Measurements from ENCODE around the gene TEC. TPM values are rescaled to one million over a fixed set of nuclear protein-coding genes. Genes with fewer than 3 reads are reported as not detected.

TEC gene
- total and polyA plus RNA-seq, 2 of the 8 experiments (the other 6 are each of a cell fraction or from before 2014, with no cell fraction given), result 0.73 to 1.8 TPM

GRCh38 chr4:48269861-48270522 lies 354 bp upstream of the TEC start:
- Histone ChIP-seq H3K23ac (ENCODE audit: insufficient read length) (no peak overlapping the region), H3K9me3 (ENCODE audit: insufficient read depth in 2 of 2, low read depth in 1 of 2, low read length in 1 of 2) (peaks cover 5 to 6% of the 10 kb centered on the region in 2 experiments; a peak in 3 of 4 replicates), H3K4me1 (replicated peaks in 1 of 4; ENCODE audit: control insufficient read depth in 3 of 4, insufficient read depth in 4 of 4, low read length in 3 of 4) (peaks cover 0 to 4% (median 0%) of the 10 kb centered on the region in 4 experiments; a peak in 3 of 7 replicates), H4K5ac (ENCODE audit: insufficient read length, low read depth, low read length) (peak overlapping the region; percentile 29), H4K8ac (ENCODE audit: extremely low read depth, insufficient read depth, low read length) (peak overlapping the region; percentile 31; the same call in 1 of the 2 replicates), H4K20me1 (replicated peaks in 1 of 2; ENCODE audit: control insufficient read depth in 1 of 2, insufficient read depth in 2 of 2, low read length in 2 of 2) (no peaks in the 10 kb centered on the region), H3K23me2 (ENCODE audit: low read depth, low read length) (peaks cover 9% of the 10 kb centered on the region; the same call in 1 of the 2 replicates), H4K91ac (replicated peaks; ENCODE audit: insufficient read length, low read length) (peak overlapping the region; percentile 40), H3K27me3 (replicated peaks in 1 of 4; ENCODE audit: control insufficient read depth in 3 of 4, extremely low read depth in 1 of 4, insufficient read depth in 3 of 4, low read length in 3 of 4) (no peaks in the 10 kb centered on the region), H3K4me3 (ENCODE audit: extremely low read depth in 1 of 4, insufficient read depth in 2 of 4, low read depth in 3 of 4, low read length in 4 of 4) (peak overlapping the region; percentile 58 to 74 (median 69)), H3K27ac (ENCODE audit: low read depth, low read length) (no peak overlapping the region; the same call in 1 of the 2 replicates), H2AK5ac (ENCODE audit: low read depth, low read length) (no peak overlapping the region), H2AFZ (ENCODE audit: low read length) (peak overlapping the region; percentile 87), H3K18ac (ENCODE audit: extremely low read depth, low read length) (peak overlapping the region; percentile 25), H3K4me2 (ENCODE audit: insufficient read depth in 1 of 2, low read depth in 2 of 2, low read length in 2 of 2) (peak overlapping the region; percentile 64 to 66), H2BK120ac (replicated peaks; ENCODE audit: low read depth, low read length) (peak overlapping the region; percentile 28), H3K79me2 (ENCODE audit: control insufficient read depth in 1 of 2, insufficient read depth in 2 of 2, low read length in 2 of 2) (peaks cover 5 to 10% of the 10 kb centered on the region in 2 experiments; a peak in 1 of 4 replicates), H2BK15ac (ENCODE audit: low read length) (no peak overlapping the region), H2BK20ac (ENCODE audit: low read length) (no peak overlapping the region), H3K4ac (replicated peaks; ENCODE audit: insufficient read length, low read depth, low read length) (peak overlapping the region; percentile 8), H3K56ac (replicated peaks; ENCODE audit: insufficient read length, low read depth, low read length) (no peak overlapping the region), H3K14ac (ENCODE audit: insufficient read length) (no peak overlapping the region), H3K36me3 (ENCODE audit: control insufficient read depth in 2 of 4, insufficient read depth in 4 of 4, low read length in 3 of 4) (no peaks in the 10 kb centered on the region), H3K79me1 (ENCODE audit: low read depth, low read length) (no peaks in the 10 kb centered on the region), H2BK12ac (ENCODE audit: low read depth, low read length) (no peak overlapping the region), H2BK5ac (ENCODE audit: low read depth, low read length) (0 out of 2 replicates have a peak overlapping the region, but pooled peaks have one; percentile 20), H3K9ac (replicated peaks in 1 of 4; ENCODE audit: extremely low read depth in 1 of 4, low read depth in 3 of 4, low read length in 3 of 4) (peak overlapping the region in 1 of 4 experiments; percentile 43; a peak in 1 of 7 replicates)
- DNase-seq (ENCODE audit: low read depth in 1 of 2, low spot score in 2 of 2) (peak; percentile 85 to 96), FAIRE-seq (no peak)
- TF ChIP-seq KDM4A (IDR thresholded peaks at IDR 0.05; ENCODE audit: low read depth, low read length, severe bottlenecking), result peak; percentile 54
- no peak for TF ChIP-seq CBX5 (IDR thresholded peaks at IDR 0.05; ENCODE audit: low read depth, low read length)
- peak; percentile 49; the same call in 1 of the 2 replicates for TF ChIP-seq EGR1 (IDR thresholded peaks at IDR 0.05; ENCODE audit: borderline replicate concordance, low read depth, low read length)
- TF ChIP-seq HDAC2 (IDR thresholded peaks at IDR 0.05; ENCODE audit: borderline replicate concordance in 1 of 2, low read depth in 2 of 2, low read length in 2 of 2), result 0 out of 4 replicates have a peak, but pooled peaks of 1 of the 2 experiments have one; percentile 13
- TF ChIP-seq, protein P1, sequence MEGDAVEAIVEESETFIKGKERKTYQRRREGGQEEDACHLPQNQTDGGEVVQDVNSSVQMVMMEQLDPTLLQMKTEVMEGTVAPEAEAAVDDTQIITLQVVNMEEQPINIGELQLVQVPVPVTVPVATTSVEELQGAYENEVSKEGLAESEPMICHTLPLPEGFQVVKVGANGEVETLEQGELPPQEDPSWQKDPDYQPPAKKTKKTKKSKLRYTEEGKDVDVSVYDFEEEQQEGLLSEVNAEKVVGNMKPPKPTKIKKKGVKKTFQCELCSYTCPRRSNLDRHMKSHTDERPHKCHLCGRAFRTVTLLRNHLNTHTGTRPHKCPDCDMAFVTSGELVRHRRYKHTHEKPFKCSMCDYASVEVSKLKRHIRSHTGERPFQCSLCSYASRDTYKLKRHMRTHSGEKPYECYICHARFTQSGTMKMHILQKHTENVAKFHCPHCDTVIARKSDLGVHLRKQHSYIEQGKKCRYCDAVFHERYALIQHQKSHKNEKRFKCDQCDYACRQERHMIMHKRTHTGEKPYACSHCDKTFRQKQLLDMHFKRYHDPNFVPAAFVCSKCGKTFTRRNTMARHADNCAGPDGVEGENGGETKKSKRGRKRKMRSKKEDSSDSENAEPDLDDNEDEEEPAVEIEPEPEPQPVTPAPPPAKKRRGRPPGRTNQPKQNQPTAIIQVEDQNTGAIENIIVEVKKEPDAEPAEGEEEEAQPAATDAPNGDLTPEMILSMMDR (IDR thresholded peaks at IDR 0.05; ENCODE audit: control extremely low read depth in 1 of 3, insufficient read depth in 1 of 3, low read depth in 1 of 3, low read length in 3 of 3), result peak; percentile 26 to 35 (median 33)
- WGBS, 2 experiments (ENCODE audit: extremely low coverage in 1 of 2, insufficient coverage in 1 of 2, insufficient read length in 1 of 2, insufficient replicate concordance in 2 of 2, low coverage in 1 of 2, low lambda C conversion rate in 2 of 2, missing lambda C conversion rate in 1 of 2), result 5% methylated on average over 21 of the region's 41 CpGs; no CpG with 5 or more reads in 1 of the 2 experiments
- ChIA-PET CTCF (ENCODE audit: partially characterized antibody) (interaction anchor here (0.6 to 1.2 kb wide), 3 partner anchors 25 to 98 kb away, joined by 3 to 4 read pairs (median 3); no protein-coding TSS in a partner anchor), POLR2A (ENCODE audit: partially characterized antibody) (no interaction called here)

Measured in H1 (cell line).